GM12878 (cell line): ENCODE results near the gene SMIM38. TPM values are rescaled to one million over a fixed set of nuclear protein-coding genes. Genes with fewer than 3 reads are reported as not detected.

Experiments
- ATAC-seq: fragments of 200-7000 bp; cut with Tn5 transposase; 3 replicates; pipeline ENCODE4 v1.9.1; 2020; ENCODE audit warnings: mild to moderate bottlenecking, moderate library complexity
- BruUV-seq: library from RNA; stranded (reverse); fragments of 400-500 nt; replicated peaks from 2 replicates; lab custom pipeline; 2021; lab: Mats Ljungman, UMichigan
- CTCF ChIA-PET: fragments of 300-600 bp; sonication (Branson Sonifier 250); formaldehyde crosslinking; extraction: SDS; loops from one replicate; lab custom pipeline; 2021; ENCODE audit warnings: inconsistent platforms; lab: Yijun Ruan, JAX
- POLR2A ChIA-PET: fragments of 350-600 bp; formaldehyde crosslinking; extraction: SDS; loops from one replicate; lab custom pipeline; 2021; ENCODE audit warnings: inconsistent platforms; lab: Charles Lee
- RAD21 ChIA-PET: fragments of 300-600 bp; sonication (Branson Sonifier 250); formaldehyde crosslinking; loops from one replicate; lab custom pipeline; 2023; ENCODE audit warnings: antibody characterized with exemption; ENCODE audit not compliant: unreplicated experiment; lab: Charles Lee
- SMC1A ChIA-PET: fragments of 300-600 bp; sonication (Branson Sonifier 250); formaldehyde crosslinking; loops from one replicate; lab custom pipeline; 2023; ENCODE audit not compliant: unreplicated experiment, uncharacterized antibody; lab: Charles Lee
- DNase-seq: peaks from one replicate; pipeline ENCODE4 v3.0.0-alpha.2; 2011; ENCODE audit warnings: low read depth, low spot score
- FAIRE-seq: peaks from 3 replicates; lab custom pipeline; 2011; peaks lifted over from hg19 to GRCh38; lab: Jason Lieb, UNC
- H2AFZ ChIP-seq: 2 replicates; pipeline ENCODE4 v1.6.0; 2011; ENCODE audit warnings: low read depth, low read length, control low read depth; ENCODE audit not compliant: control insufficient read depth
- H3K27ac ChIP-seq: 2 replicates; pipeline ENCODE4 v1.5.1; 2011; ENCODE audit warnings: control low read depth; ENCODE audit not compliant: control insufficient read depth, insufficient read depth
- H3K27me3 ChIP-seq, 2 experiments: replicated peaks in 1 of 2; 2 replicates each; pipeline versions ENCODE4 v1.6.0 to v1.6.1; 2011; ENCODE audit warnings: low read length in 1 of 2; ENCODE audit not compliant: control insufficient read depth in 2 of 2, insufficient read depth in 2 of 2
- H3K36me3 ChIP-seq, 2 experiments: 2 replicates each; pipeline ENCODE4 v1.5.1; 2011; ENCODE audit warnings: low read length in 1 of 2; ENCODE audit not compliant: control insufficient read depth in 2 of 2, insufficient read depth in 2 of 2
- H3K4me1 ChIP-seq: 2 replicates; pipeline ENCODE4 v1.6.1; 2011; ENCODE audit warnings: mild to moderate bottlenecking, low read length, moderate library complexity, mixed read lengths; ENCODE audit not compliant: control insufficient read depth, insufficient read depth
- H3K4me2 ChIP-seq: 2 replicates; pipeline ENCODE4 v1.6.0; 2011; ENCODE audit warnings: control low read depth; ENCODE audit not compliant: control insufficient read depth, insufficient read depth
- H3K4me3 ChIP-seq: fragments of 200-600 bp; sonication (generic); 2 replicates; pipeline ENCODE4 v1.5.1; 2016
- H3K79me2 ChIP-seq: 2 replicates; pipeline ENCODE4 v1.6.0; 2011; ENCODE audit warnings: low read length; ENCODE audit not compliant: control insufficient read depth, insufficient read depth
- H3K9ac ChIP-seq: 2 replicates; pipeline ENCODE4 v1.8.0; 2011; ENCODE audit warnings: low read length, control low read depth, mixed read lengths; ENCODE audit not compliant: control insufficient read depth, insufficient read depth
- H3K9me3 ChIP-seq: replicated peaks from 3 replicates; pipeline ENCODE4 v1.5.1; 2011; ENCODE audit warnings: mild to moderate bottlenecking, low read length; ENCODE audit not compliant: control insufficient read depth, insufficient read depth
- H4K20me1 ChIP-seq: 2 replicates; pipeline ENCODE4 v1.6.0; 2011; ENCODE audit not compliant: control insufficient read depth, insufficient read depth
- E2F8 ChIP-seq: fragments of 450-650 bp; IDR thresholded peaks from 2 replicates; pipeline ENCODE4 v1.6.1; 2018; ENCODE audit warnings: mild to moderate bottlenecking, low read depth, moderate library complexity; ENCODE audit not compliant: partially characterized antibody
- FOXM1 ChIP-seq: IDR thresholded peaks from 2 replicates; pipeline ENCODE4 v1.6.1; 2012; ENCODE audit warnings: low read depth, mild to moderate bottlenecking, inconsistent platforms, low read length, moderate library complexity
- GABPA ChIP-seq: IDR thresholded peaks from 2 replicates; pipeline ENCODE4 v1.6.1; 2014; ENCODE audit warnings: antibody characterized with exemption, low read depth, mild to moderate bottlenecking, inconsistent platforms
- POLR2AphosphoS5 ChIP-seq: IDR thresholded peaks from 2 replicates; pipeline ENCODE4 v1.6.1; 2011; ENCODE audit warnings: mild to moderate bottlenecking, low read length, inconsistent platforms
- TCF12 ChIP-seq: IDR thresholded peaks from 2 replicates; pipeline ENCODE4 v1.6.1; 2011; ENCODE audit warnings: low read depth, mild to moderate bottlenecking, low read length
- WGBS: methylation state at CpG from one replicate; pipeline ENCODE4 v1.1.6; 2016; ENCODE audit warnings: low lambda C conversion rate; ENCODE audit not compliant: insufficient replicate concordance, insufficient coverage; ENCODE audit errors: missing lambda C conversion rate; 5-methylcytosine and 5-hydroxymethylcytosine counted together
- in situ Hi-C: fragments of 300-500 bp; cut with MboI; formaldehyde crosslinking; loops from 9 replicates; pipeline ENCODE4 v1.14.3; 2018; ENCODE audit warnings: mixed read lengths
- intact Hi-C: fragments of 100-400 bp; cut with micrococcal nuclease; formaldehyde crosslinking; loops from one replicate; pipeline ENCODE4 v1.14.2; 2022; ENCODE audit not compliant: unreplicated experiment
- polyA plus RNA-seq, 11 experiments: library from polyadenylated mRNA; depleted of rRNA in 4 of 11; unstranded in 6 of 11; stranded (reverse) in 5 of 11; fragments of >200 nt; fragmentation: Nextera tagmentation in 4 of 11; fragmentation: Illumina TruSeq in 1 of 11; extraction: Ambion mirVana in 4 of 11; extraction: Trizol in 1 of 11; gene quantifications; 1 replicate in 1 of 11; 2 replicates in 10 of 11; pipeline versions ENCODE4 v1.2.1 to v1.2.3, GENCODE V29; 2011 to 2016; ENCODE audit warnings: inconsistent platforms in 2 of 11, missing spikeins in 2 of 11, low read depth in 1 of 11
- total RNA-seq, 4 experiments: library from RNA; depleted of rRNA in 3 of 4; stranded (reverse); fragments of >200 nt in 3 of 4; fragmentation: Illumina TruSeq in 1 of 4; extraction: Trizol in 1 of 4; gene quantifications; 2 replicates each; pipeline versions ENCODE4 v1.2.1 to v1.2.3, GENCODE V29; 2013 to 2021
- TF ChIP-seq, protein P1 (sequence below): IDR thresholded peaks from 2 replicates; pipeline ENCODE4 v1.6.1; 2011; ENCODE audit warnings: borderline replicate concordance, low read depth, mild to moderate bottlenecking, moderate library complexity, low read length; ENCODE audit not compliant: insufficient read depth, poor library complexity, severe bottlenecking
- TF ChIP-seq, protein P2 (sequence below): fragments of 450-650 bp; IDR thresholded peaks from 2 replicates; pipeline ENCODE4 v1.6.1; 2017; ENCODE audit warnings: mild to moderate bottlenecking
- TF ChIP-seq, protein P3 (sequence below): fragments of 150-350 bp; IDR thresholded peaks from 2 replicates; pipeline ENCODE4 v1.6.1; 2014; ENCODE audit warnings: mild to moderate bottlenecking, low read depth, low read length
- TF ChIP-seq, protein P4 (sequence below): IDR thresholded peaks from 2 replicates; pipeline ENCODE4 v1.6.1; 2011; ENCODE audit warnings: low read depth, low read length, improper control_type of control experiment, borderline replicate concordance

SMIM38 gene
- total and polyA plus RNA-seq, 10 of the 15 experiments (the other 5 are each of a cell fraction or from before 2014, with no cell fraction given) = 0.15 to 5.0 (median 2.1) TPM; not detected in 1

- TF ChIP-seq POLR2AphosphoS5 = no peak
- TF ChIP-seq, protein P1, sequence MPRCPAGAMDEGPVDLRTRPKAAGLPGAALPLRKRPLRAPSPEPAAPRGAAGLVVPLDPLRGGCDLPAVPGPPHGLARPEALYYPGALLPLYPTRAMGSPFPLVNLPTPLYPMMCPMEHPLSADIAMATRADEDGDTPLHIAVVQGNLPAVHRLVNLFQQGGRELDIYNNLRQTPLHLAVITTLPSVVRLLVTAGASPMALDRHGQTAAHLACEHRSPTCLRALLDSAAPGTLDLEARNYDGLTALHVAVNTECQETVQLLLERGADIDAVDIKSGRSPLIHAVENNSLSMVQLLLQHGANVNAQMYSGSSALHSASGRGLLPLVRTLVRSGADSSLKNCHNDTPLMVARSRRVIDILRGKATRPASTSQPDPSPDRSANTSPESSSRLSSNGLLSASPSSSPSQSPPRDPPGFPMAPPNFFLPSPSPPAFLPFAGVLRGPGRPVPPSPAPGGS = no peak
- TF ChIP-seq, protein P2, sequence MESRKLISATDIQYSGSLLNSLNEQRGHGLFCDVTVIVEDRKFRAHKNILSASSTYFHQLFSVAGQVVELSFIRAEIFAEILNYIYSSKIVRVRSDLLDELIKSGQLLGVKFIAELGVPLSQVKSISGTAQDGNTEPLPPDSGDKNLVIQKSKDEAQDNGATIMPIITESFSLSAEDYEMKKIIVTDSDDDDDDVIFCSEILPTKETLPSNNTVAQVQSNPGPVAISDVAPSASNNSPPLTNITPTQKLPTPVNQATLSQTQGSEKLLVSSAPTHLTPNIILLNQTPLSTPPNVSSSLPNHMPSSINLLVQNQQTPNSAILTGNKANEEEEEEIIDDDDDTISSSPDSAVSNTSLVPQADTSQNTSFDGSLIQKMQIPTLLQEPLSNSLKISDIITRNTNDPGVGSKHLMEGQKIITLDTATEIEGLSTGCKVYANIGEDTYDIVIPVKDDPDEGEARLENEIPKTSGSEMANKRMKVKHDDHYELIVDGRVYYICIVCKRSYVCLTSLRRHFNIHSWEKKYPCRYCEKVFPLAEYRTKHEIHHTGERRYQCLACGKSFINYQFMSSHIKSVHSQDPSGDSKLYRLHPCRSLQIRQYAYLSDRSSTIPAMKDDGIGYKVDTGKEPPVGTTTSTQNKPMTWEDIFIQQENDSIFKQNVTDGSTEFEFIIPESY = no peak
- TF ChIP-seq, protein P3, sequence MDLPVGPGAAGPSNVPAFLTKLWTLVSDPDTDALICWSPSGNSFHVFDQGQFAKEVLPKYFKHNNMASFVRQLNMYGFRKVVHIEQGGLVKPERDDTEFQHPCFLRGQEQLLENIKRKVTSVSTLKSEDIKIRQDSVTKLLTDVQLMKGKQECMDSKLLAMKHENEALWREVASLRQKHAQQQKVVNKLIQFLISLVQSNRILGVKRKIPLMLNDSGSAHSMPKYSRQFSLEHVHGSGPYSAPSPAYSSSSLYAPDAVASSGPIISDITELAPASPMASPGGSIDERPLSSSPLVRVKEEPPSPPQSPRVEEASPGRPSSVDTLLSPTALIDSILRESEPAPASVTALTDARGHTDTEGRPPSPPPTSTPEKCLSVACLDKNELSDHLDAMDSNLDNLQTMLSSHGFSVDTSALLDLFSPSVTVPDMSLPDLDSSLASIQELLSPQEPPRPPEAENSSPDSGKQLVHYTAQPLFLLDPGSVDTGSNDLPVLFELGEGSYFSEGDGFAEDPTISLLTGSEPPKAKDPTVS = no peak
Observed at GRCh38 chr11:69187540-69188065, 31.9 kb downstream of the SMIM38 start (continued).

- ChIA-PET POLR2A (no interaction called here), CTCF (no interaction called here), SMC1A (no interaction called here), RAD21 (no interaction called here)
- TF ChIP-seq GABPA (no peak), FOXM1 (no peak), TCF12 (no peak), E2F8 (no peak)
- TF ChIP-seq, protein P4, sequence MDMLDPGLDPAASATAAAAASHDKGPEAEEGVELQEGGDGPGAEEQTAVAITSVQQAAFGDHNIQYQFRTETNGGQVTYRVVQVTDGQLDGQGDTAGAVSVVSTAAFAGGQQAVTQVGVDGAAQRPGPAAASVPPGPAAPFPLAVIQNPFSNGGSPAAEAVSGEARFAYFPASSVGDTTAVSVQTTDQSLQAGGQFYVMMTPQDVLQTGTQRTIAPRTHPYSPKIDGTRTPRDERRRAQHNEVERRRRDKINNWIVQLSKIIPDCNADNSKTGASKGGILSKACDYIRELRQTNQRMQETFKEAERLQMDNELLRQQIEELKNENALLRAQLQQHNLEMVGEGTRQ = no peak
- no peaks in the 10 kb centered on the region for H3K79me2 ChIP-seq
- 53% methylated on average over 3 of the region's 3 CpGs for WGBS
- FAIRE-seq (peak; percentile 65), ATAC-seq (no peak), DNase-seq (no peak)
- H3K9me3 ChIP-seq = peaks cover 10% of the 10 kb centered on the region
- no TSS peak for BruUV-seq
- no peak overlapping the region for H3K4me2 ChIP-seq
- no peak overlapping the region for H3K4me3 ChIP-seq
- no peaks in the 10 kb centered on the region for H3K4me1 ChIP-seq
- H2AFZ ChIP-seq = no peak overlapping the region
- no peaks in the 10 kb centered on the region for H3K36me3 ChIP-seq
- no peak overlapping the region for H3K27ac ChIP-seq
- in situ Hi-C loops (no loop called here), intact Hi-C loops (no loop called here)
- H3K27me3 ChIP-seq = no peaks in the 10 kb centered on the region
- H4K20me1 ChIP-seq = no peaks in the 10 kb centered on the region
- no peak overlapping the region for H3K9ac ChIP-seq
Observed at GRCh38 chr11:69189059-69189458, 33.3 kb downstream of the SMIM38 start.
